A549 (cell line): ENCODE measurements around the gene GBF1.

Experiments used
- BHLHE40 ChIP-seq: IDR thresholded peaks from 2 replicates; pipeline ENCODE4 v1.6.1; 2012; ENCODE audit warnings: low read depth, low read length, inconsistent platforms
- EP300 ChIP-seq, 2 experiments: fragments of >200 bp; sonication (Bioruptor Twin); formaldehyde crosslinking; IDR thresholded peaks; 2 replicates in 1 of 2; 3 replicates in 1 of 2; pipeline ENCODE4 v1.6.1; 2016 to 2017
- FOSL2 ChIP-seq, 2 experiments: fragments of 450-650 bp in 1 of 2; fragments of >200 bp in 1 of 2; sonication (Bioruptor Twin) in 1 of 2; formaldehyde crosslinking; IDR thresholded peaks; 2 replicates each; pipeline versions ENCODE4 v1.5.0 to v1.6.1; 2016 to 2020; ENCODE audit warnings: mild to moderate bottlenecking in 1 of 2, moderate library complexity in 1 of 2
- FOXS1 ChIP-seq: fragments of 250-450 bp; sonication (Bioruptor Pico); IDR thresholded peaks from 2 replicates; pipeline ENCODE4 v1.5.0; 2020; ENCODE audit warnings: mild to moderate bottlenecking, moderate library complexity
- GATA3 ChIP-seq: IDR thresholded peaks from 2 replicates; pipeline ENCODE4 v1.6.1; 2012; ENCODE audit warnings: borderline replicate concordance
- JUNB ChIP-seq: fragments of >200 bp; sonication (Bioruptor Twin); formaldehyde crosslinking; IDR thresholded peaks from 2 replicates; pipeline ENCODE4 v1.6.1; 2016
- MAFK ChIP-seq: fragments of 450-650 bp; IDR thresholded peaks from 2 replicates; pipeline ENCODE4 v1.6.1; 2014; ENCODE audit not compliant: partially characterized antibody
- MYC ChIP-seq: IDR thresholded peaks from 2 replicates; pipeline ENCODE4 v1.6.1; 2012; ENCODE audit warnings: mild to moderate bottlenecking, inconsistent platforms, low read length, improper control_type of control experiment, borderline replicate concordance
- RFX5 ChIP-seq: fragments of 450-650 bp; IDR thresholded peaks from 2 replicates; pipeline ENCODE4 v1.7.1; 2014; ENCODE audit warnings: antibody characterized with exemption, mild to moderate bottlenecking, moderate library complexity
- RNF2 ChIP-seq: fragments of 200-600 bp; sonication (generic); IDR thresholded peaks from 2 replicates; pipeline ENCODE4 v1.6.1; 2016; ENCODE audit warnings: low read depth, mild to moderate bottlenecking, antibody characterized with exemption, moderate library complexity, borderline replicate concordance
- ZFP36 ChIP-seq: fragments of 450-650 bp; IDR thresholded peaks from 2 replicates; pipeline ENCODE4 v1.6.1; 2014; ENCODE audit warnings: borderline replicate concordance; ENCODE audit not compliant: partially characterized antibody
- TF ChIP-seq, protein P1 (sequence below): fragments of >200 bp; sonication (Bioruptor Twin); formaldehyde crosslinking; IDR thresholded peaks from 3 replicates; pipeline ENCODE4 v1.5.1; 2016
- TF ChIP-seq, protein P2 (sequence below): IDR thresholded peaks from 2 replicates; pipeline ENCODE4 v1.6.1; 2012
- TF ChIP-seq, protein P3 (sequence below): fragments of 450-650 bp; IDR thresholded peaks from 2 replicates; pipeline ENCODE4 v1.6.1; 2014; ENCODE audit warnings: antibody characterized with exemption

DNA sequence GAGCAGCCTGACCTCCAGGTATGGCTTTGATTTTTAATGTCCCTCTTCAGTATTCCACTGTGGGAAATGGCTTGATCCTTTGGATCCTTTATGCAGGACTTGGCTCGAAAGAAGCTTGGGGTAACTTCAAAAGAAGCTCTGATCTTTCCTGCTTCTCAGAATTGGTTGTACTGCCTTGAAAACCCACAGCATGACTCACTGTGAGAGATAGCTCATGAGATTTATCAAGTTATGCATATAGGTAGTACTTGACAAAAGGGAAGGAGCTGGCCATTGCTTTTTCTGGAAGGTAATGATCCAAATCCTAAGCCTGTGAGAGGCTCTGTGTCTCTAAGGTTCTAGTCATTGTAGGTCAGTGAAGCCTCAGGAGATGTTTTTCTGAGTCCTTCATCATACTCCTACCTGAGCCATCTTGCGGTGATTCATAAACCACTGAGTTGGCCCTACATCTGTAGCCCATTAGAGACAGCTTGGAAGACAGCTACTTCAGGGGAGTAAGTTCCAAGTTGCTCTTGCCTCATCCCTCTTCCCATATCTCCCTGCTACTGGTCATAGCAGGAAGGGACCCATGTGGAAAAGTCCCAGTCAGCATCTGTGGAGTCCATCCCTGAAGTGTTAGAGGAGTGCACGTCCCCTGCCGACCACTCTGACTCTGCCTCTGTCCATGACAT, 113.5 kb downstream of the GBF1 start:
- TF ChIP-seq EP300 (IDR thresholded peaks at IDR 0.05) (no peak), JUNB (no peak), GATA3 (no peak), RNF2 (no peak), FOXS1 (CRISPR knock-in tag) (no peak), ZFP36 (no peak), RFX5 (no peak), MYC (no peak), MAFK (no peak), BHLHE40 (no peak), FOSL2 (IDR thresholded peaks at IDR 0.05) (no peak), FOSL2 (CRISPR knock-in tag; IDR thresholded peaks at IDR 0.05) (no peak)
- TF ChIP-seq, protein P1, sequence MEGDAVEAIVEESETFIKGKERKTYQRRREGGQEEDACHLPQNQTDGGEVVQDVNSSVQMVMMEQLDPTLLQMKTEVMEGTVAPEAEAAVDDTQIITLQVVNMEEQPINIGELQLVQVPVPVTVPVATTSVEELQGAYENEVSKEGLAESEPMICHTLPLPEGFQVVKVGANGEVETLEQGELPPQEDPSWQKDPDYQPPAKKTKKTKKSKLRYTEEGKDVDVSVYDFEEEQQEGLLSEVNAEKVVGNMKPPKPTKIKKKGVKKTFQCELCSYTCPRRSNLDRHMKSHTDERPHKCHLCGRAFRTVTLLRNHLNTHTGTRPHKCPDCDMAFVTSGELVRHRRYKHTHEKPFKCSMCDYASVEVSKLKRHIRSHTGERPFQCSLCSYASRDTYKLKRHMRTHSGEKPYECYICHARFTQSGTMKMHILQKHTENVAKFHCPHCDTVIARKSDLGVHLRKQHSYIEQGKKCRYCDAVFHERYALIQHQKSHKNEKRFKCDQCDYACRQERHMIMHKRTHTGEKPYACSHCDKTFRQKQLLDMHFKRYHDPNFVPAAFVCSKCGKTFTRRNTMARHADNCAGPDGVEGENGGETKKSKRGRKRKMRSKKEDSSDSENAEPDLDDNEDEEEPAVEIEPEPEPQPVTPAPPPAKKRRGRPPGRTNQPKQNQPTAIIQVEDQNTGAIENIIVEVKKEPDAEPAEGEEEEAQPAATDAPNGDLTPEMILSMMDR, result no peak
- TF ChIP-seq, protein P2, sequence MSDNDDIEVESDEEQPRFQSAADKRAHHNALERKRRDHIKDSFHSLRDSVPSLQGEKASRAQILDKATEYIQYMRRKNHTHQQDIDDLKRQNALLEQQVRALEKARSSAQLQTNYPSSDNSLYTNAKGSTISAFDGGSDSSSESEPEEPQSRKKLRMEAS, result no peak
- TF ChIP-seq, protein P3, sequence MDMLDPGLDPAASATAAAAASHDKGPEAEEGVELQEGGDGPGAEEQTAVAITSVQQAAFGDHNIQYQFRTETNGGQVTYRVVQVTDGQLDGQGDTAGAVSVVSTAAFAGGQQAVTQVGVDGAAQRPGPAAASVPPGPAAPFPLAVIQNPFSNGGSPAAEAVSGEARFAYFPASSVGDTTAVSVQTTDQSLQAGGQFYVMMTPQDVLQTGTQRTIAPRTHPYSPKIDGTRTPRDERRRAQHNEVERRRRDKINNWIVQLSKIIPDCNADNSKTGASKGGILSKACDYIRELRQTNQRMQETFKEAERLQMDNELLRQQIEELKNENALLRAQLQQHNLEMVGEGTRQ, result no peak
